Smooth muscle cell (in vitro differentiated cells): ENCODE measurements around the gene STRIT1. TPM values are rescaled to one million over a fixed set of nuclear protein-coding genes. Genes with fewer than 3 reads are reported as not detected.

ENCODE experiments used
- DNase-seq: peaks from one replicate; lab custom pipeline; 2025; ENCODE audit not compliant: unreplicated experiment; lab: John Stamatoyannopoulos, UW
- H2AFZ ChIP-seq: fragments of 200-600 bp; sonication (generic); 2 replicates; pipeline ENCODE4 v1.6.0; 2016; ENCODE audit warnings: antibody characterized with exemption, low read depth, mild to moderate bottlenecking
- H3F3A ChIP-seq: fragments of 200-600 bp; sonication (generic); 2 replicates; pipeline ENCODE4 v1.6.0; 2017; ENCODE audit warnings: antibody characterized with exemption, low read depth
- H3K27ac ChIP-seq: fragments of 200-600 bp; sonication (generic); 2 replicates; pipeline ENCODE4 v1.5.1; 2016; ENCODE audit warnings: low read depth, mild to moderate bottlenecking
- H3K27me3 ChIP-seq: fragments of 200-600 bp; sonication (generic); 2 replicates; pipeline ENCODE4 v1.6.1; 2016; ENCODE audit warnings: low read depth, mild to moderate bottlenecking
- H3K36me3 ChIP-seq: fragments of 200-600 bp; sonication (generic); 2 replicates; pipeline ENCODE4 v1.5.1; 2016; ENCODE audit warnings: low read depth
- H3K4me1 ChIP-seq: fragments of 200-600 bp; sonication (generic); 2 replicates; pipeline ENCODE4 v1.5.1; 2016; ENCODE audit warnings: low read depth
- H3K4me2 ChIP-seq: fragments of 200-600 bp; sonication (generic); 2 replicates; pipeline ENCODE4 v1.6.0; 2016; ENCODE audit warnings: mild to moderate bottlenecking
- H3K4me3 ChIP-seq: fragments of 200-600 bp; sonication (generic); 2 replicates; pipeline ENCODE4 v1.5.1; 2016; ENCODE audit warnings: mild to moderate bottlenecking
- H3K79me2 ChIP-seq: fragments of 200-600 bp; sonication (generic); 2 replicates; pipeline ENCODE4 v1.6.0; 2016; ENCODE audit warnings: low read depth, mild to moderate bottlenecking
- H3K9ac ChIP-seq: fragments of 200-600 bp; sonication (generic); 2 replicates; pipeline ENCODE4 v1.6.0; 2016; ENCODE audit warnings: low read depth
- H3K9me3 ChIP-seq: fragments of 200-600 bp; sonication (generic); replicated peaks from 2 replicates; pipeline ENCODE4 v1.5.1; 2016; ENCODE audit warnings: low read depth
- H4K20me1 ChIP-seq: fragments of 200-600 bp; sonication (generic); 2 replicates; pipeline ENCODE4 v1.6.0; 2016; ENCODE audit warnings: low read depth
- WGBS: methylation state at CpG from one replicate; pipeline ENCODE4 v1.1.7; 2016; ENCODE audit warnings: low lambda C conversion rate; 5-methylcytosine and 5-hydroxymethylcytosine counted together
- polyA plus RNA-seq: library from polyadenylated mRNA; unstranded; fragments of >200 nt; fragmentation: Nextera tagmentation; extraction: Ambion mirVana; gene quantifications from 2 replicates; pipeline ENCODE4 v1.2.1, GENCODE V29; 2016
- total RNA-seq: library from RNA; depleted of rRNA; stranded (reverse); fragments of >200 nt; gene quantifications from 2 replicates; pipeline ENCODE4 v1.2.3, GENCODE V29; 2014
- TF ChIP-seq, protein P1 (sequence below): fragments of 200-600 bp; sonication (generic); IDR thresholded peaks from 2 replicates; pipeline ENCODE4 v1.5.1; 2017; ENCODE audit warnings: borderline replicate concordance, mild to moderate bottlenecking, antibody characterized with exemption; ENCODE audit not compliant: insufficient read depth, poor library complexity, severe bottlenecking

STRIT1 gene
- total and polyA plus RNA-seq, 2 experiments from 2014 or later, result not detected

DNA sequence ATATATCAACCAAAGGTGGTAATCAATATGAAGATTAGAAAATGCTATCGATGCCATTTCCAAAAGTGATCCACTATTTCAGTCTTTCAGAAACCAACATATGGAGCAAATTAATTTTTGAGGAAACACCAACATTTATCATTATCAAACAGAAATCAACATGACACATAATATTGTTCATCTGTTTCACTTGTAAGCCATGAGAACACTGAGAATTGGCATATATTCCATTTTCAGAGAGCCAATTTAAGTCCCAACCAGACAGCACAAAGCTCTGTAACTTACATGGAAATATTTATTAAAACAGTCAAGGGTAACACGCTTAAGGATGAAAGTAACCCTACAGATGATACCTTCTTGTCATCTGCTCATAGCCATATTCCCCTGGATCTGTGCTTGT, 37.6 kb upstream of the STRIT1 start:
- H3K4me3 ChIP-seq, result no peak overlapping the region

DNA sequence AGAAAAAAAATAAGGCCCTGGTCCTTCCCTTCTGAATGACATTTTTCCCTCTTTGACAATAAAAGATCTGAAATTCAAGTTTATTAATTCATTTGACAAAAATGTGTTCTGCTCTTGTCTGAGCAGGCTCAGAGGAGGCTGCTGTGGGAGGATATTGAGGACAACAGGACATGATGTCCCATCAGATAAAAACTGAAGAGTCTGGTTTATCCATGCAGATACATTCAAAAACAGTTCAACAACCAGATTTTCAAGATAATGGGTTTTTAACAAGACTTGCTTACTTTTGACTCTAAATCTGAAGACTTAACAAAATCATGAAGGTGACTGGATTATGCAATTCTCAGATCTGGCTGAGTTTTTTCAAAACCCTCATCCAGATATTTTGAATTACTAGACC, 36.9 kb upstream of the STRIT1 start:
- no peaks in the 10 kb centered on the region for H3K9me3 ChIP-seq
- DNase-seq, result no peak
- H3K4me2 ChIP-seq, result no peak overlapping the region
- no peak overlapping the region for H3K27ac ChIP-seq
- TF ChIP-seq, protein P1, sequence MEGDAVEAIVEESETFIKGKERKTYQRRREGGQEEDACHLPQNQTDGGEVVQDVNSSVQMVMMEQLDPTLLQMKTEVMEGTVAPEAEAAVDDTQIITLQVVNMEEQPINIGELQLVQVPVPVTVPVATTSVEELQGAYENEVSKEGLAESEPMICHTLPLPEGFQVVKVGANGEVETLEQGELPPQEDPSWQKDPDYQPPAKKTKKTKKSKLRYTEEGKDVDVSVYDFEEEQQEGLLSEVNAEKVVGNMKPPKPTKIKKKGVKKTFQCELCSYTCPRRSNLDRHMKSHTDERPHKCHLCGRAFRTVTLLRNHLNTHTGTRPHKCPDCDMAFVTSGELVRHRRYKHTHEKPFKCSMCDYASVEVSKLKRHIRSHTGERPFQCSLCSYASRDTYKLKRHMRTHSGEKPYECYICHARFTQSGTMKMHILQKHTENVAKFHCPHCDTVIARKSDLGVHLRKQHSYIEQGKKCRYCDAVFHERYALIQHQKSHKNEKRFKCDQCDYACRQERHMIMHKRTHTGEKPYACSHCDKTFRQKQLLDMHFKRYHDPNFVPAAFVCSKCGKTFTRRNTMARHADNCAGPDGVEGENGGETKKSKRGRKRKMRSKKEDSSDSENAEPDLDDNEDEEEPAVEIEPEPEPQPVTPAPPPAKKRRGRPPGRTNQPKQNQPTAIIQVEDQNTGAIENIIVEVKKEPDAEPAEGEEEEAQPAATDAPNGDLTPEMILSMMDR, result no peak
- no peak overlapping the region for H3K4me3 ChIP-seq
- no peak overlapping the region for H2AFZ ChIP-seq
- no peaks in the 10 kb centered on the region for H3K79me2 ChIP-seq
- H3F3A ChIP-seq, result no peaks in the 10 kb centered on the region
- H3K36me3 ChIP-seq, result no peaks in the 10 kb centered on the region
- H3K27me3 ChIP-seq, result no peaks in the 10 kb centered on the region
- no peaks in the 10 kb centered on the region for H3K4me1 ChIP-seq
- no peaks in the 10 kb centered on the region for H4K20me1 ChIP-seq
- H3K9ac ChIP-seq, result no peak overlapping the region

More for the DNA sequence above, 37.6 kb upstream of the STRIT1 start:
- no peaks in the 10 kb centered on the region for H3K4me1 ChIP-seq
- no peak overlapping the region for H3K27ac ChIP-seq
- 100% methylated on average over 2 of the region's 2 CpGs for WGBS
- H3K9me3 ChIP-seq, result no peaks in the 10 kb centered on the region
- TF ChIP-seq, protein P1, result no peak
- no peaks in the 10 kb centered on the region for H3K27me3 ChIP-seq
- no peaks in the 10 kb centered on the region for H3K79me2 ChIP-seq
- H3K9ac ChIP-seq, result no peak overlapping the region
- no peaks in the 10 kb centered on the region for H3F3A ChIP-seq
- no peak overlapping the region for H2AFZ ChIP-seq
- no peaks in the 10 kb centered on the region for H4K20me1 ChIP-seq
- H3K36me3 ChIP-seq, result no peaks in the 10 kb centered on the region
- no peak for DNase-seq
- H3K4me2 ChIP-seq, result no peak overlapping the region

DNA sequence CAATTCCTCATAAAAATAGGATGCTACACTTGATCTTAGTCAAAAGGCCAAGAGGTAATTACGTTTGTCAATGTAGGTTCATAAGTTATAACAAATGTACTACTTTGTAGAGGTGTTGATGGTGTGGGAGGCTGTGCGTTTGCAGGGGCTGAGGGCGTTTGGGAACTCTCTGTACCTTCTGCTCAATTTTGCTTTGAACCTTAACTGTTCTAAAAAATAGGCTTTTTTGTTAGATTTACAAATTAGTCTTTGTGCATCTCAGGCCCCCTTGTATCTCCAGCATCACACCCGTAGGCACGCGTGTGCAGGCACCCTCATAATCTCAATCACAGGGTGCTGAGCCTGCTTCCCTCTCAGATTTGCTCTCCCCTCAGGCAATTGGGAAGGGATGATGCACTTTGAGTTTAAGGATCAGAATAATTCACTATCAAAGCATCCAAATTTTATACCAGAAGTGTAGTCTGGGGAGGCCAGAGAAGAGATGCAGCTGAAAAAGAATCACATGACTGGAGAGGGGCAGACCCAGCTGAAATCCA, 36.1 kb upstream of the STRIT1 start:
- Histone ChIP-seq H3K9ac (no peak overlapping the region), H3K36me3 (no peaks in the 10 kb centered on the region), H3F3A (no peaks in the 10 kb centered on the region), H4K20me1 (no peaks in the 10 kb centered on the region), H3K4me1 (no peaks in the 10 kb centered on the region), H3K9me3 (no peaks in the 10 kb centered on the region), H3K79me2 (no peaks in the 10 kb centered on the region), H3K27ac (no peak overlapping the region), H3K4me3 (no peak overlapping the region), H3K27me3 (no peaks in the 10 kb centered on the region), H2AFZ (no peak overlapping the region), H3K4me2 (no peak overlapping the region)
- 95% methylated on average over 6 of the region's 6 CpGs for WGBS
- DNase-seq, result no peak
- TF ChIP-seq, protein P1, result no peak

DNA sequence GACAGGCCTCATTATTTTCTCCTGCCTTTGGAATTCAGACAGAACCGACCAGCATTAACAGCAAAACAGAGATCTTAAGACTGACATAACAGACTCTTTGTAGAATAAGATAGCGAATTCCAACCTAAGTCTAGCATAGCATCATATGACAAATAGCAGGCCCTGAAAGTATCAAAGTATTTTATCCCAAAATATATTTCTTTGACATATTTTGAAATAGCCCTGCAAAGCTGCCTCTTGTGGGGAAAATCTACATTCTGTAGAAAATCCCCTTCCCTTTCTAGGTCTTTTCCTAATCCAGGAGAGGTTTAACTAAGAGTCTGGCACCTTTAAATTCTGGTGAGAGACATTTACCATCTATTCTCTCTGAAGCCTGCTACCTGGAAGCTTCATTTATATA, 34.4 kb upstream of the STRIT1 start:
- H3K4me2 ChIP-seq, result no peak overlapping the region
- no peaks in the 10 kb centered on the region for H3K4me1 ChIP-seq
- no peaks in the 10 kb centered on the region for H3K79me2 ChIP-seq
- no peaks in the 10 kb centered on the region for H3K27me3 ChIP-seq
- H3F3A ChIP-seq, result no peaks in the 10 kb centered on the region
- H3K36me3 ChIP-seq, result no peaks in the 10 kb centered on the region
- H2AFZ ChIP-seq, result no peak overlapping the region
- DNase-seq, result no peak
- H4K20me1 ChIP-seq, result no peaks in the 10 kb centered on the region
- H3K9me3 ChIP-seq, result no peaks in the 10 kb centered on the region
- H3K9ac ChIP-seq, result no peak overlapping the region
- H3K27ac ChIP-seq, result no peak overlapping the region
- TF ChIP-seq, protein P1, result no peak
- H3K4me3 ChIP-seq, result no peak overlapping the region
- 65% methylated on average over 2 of the region's 2 CpGs for WGBS
